BLaER1 treated with 17β-estradiol and CSF1 and Interleukin-3, amounts not matched to agents 10 nM and 100 nM (cell line): ENCODE measurements around the gene CDYL.
A peak's percentile ranks its signal among the peaks of the same experiment; 100 is the strongest.

Experiments used
- H3K27ac ChIP-seq, 11 experiments: shearing (Covaris generic); formaldehyde crosslinking; 2 replicates each; pipeline ENCODE4 v1.8.1; 2022
- H3K27me3 ChIP-seq, 11 experiments: shearing (Covaris generic); formaldehyde crosslinking; 2 replicates each; pipeline ENCODE4 v1.8.1; 2022
- H3K36me3 ChIP-seq, 11 experiments: shearing (Covaris generic); formaldehyde crosslinking; 2 replicates each; pipeline ENCODE4 v1.8.1; 2022
- H3K4me1 ChIP-seq, 10 experiments: shearing (Covaris generic); formaldehyde crosslinking; 2 replicates each; pipeline ENCODE4 v1.8.1; 2022
- H3K4me2 ChIP-seq, 11 experiments: shearing (Covaris generic); formaldehyde crosslinking; 2 replicates each; pipeline ENCODE4 v1.8.1; 2022
- H3K4me3 ChIP-seq, 10 experiments: shearing (Covaris generic); formaldehyde crosslinking; 2 replicates each; pipeline ENCODE4 v1.8.1; 2022
- H3K9ac ChIP-seq, 11 experiments: shearing (Covaris generic); formaldehyde crosslinking; 2 replicates each; pipeline ENCODE4 v1.8.1; 2022
- H3K9me3 ChIP-seq, 11 experiments: shearing (Covaris generic); formaldehyde crosslinking; replicated peaks in 1 of 11; 2 replicates each; pipeline ENCODE4 v1.8.1; 2022
- H4K20me1 ChIP-seq, 11 experiments: shearing (Covaris generic); formaldehyde crosslinking; 2 replicates each; pipeline ENCODE4 v1.8.1; 2022
- Cebpa-rat ChIP-seq, 11 experiments: shearing (Covaris generic); IDR thresholded peaks; 2 replicates each; pipeline ENCODE4 v1.8.1; 2022

The CDYL gene

DNA sequence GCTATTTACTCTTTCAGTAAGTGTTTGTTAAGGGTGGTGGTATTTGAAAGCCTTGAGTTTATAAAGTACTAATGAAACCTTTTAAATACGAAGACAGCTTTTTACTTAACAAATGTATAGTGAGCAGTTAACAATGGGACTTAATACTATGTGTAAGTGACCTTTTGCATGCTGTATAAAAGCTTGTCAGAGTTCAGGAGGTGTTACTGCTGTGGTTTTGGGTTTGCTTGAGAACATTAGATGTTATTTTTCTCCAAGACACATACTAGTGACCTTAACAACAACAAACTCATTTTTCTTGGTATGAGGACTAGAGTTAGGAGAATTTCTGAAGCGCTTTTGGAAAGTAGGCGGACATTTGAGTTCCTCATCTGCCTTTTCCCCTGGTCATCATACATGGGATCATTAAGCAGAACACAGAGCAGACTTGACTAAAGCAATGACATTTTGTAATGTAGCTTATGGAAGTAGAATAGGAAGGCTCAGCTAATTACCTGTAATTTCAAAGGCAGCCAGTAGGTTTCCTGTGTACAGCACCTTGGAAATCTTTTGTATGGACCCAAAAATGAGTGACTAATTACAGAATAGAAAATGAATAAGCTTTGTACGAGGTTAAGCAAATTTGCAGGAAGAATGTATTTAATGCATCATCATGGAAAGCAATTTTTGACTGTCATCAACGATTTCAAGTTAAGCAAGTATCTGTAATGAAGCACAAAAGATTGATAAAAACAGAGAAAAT, 14.1 kb downstream of the CDYL start:
- TF ChIP-seq Cebpa-rat (IDR thresholded peaks at IDR 0.05), result no peak
- Histone ChIP-seq H3K4me1 (peaks cover 19 to 35% (median 21%) of the 10 kb centered on the region in 10 experiments), H3K27ac (no peak overlapping the region), H3K4me3 (no peak overlapping the region), H3K9me3 (peaks cover 25 to 65% (median 57%) of the 10 kb centered on the region in 11 experiments; a peak in 21 of 22 replicates), H4K20me1 (peaks cover 52 to 92% (median 79%) of the 10 kb centered on the region in 11 experiments), H3K4me2 (peak overlapping the region in 1 of 11 experiments; percentile 71; a peak in 1 of 22 replicates), H3K27me3 (no peaks in the 10 kb centered on the region), H3K36me3 (peaks cover 5 to 50% (median 40%) of the 10 kb centered on the region in 11 experiments; a peak in 18 of 22 replicates), H3K9ac (no peak overlapping the region)

DNA sequence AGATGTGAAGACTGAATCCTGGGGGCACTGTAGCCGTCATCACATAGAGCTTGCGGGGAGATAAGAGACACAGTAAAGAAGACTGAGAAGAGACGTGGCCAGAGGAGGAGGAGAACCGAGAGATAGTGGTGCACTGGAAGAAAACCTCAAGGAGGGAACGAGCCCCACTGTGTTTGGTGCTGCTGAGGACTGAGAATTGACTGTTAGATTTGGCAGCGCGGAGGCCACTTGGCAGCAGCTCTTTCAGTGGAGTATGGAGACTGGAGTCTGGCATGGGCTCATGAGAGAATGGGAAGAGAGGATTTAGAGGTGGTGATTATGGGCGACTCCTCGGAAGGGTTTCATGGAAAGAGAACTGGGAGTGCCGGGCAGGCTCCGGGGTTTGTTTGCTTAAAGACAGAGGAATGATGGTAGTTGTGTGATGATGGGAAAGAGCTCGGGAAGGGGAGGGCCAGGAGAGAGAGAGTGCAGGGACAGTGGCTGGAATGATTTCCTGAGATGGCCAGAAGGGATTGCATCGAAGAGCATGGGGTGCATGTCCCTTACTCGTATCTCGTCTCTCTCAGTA, 18.0 kb downstream of the CDYL start:
- no peak overlapping the region for H3K9ac ChIP-seq
- no peak overlapping the region for H3K4me2 ChIP-seq
- H3K36me3 ChIP-seq, result peaks cover 10 to 50% (median 41%) of the 10 kb centered on the region in 11 experiments; a peak in 19 of 22 replicates
- no peak overlapping the region for H3K27ac ChIP-seq
- H3K4me3 ChIP-seq, result no peak overlapping the region
- peaks cover 3 to 14% (median 6%) of the 10 kb centered on the region in 10 experiments; a peak in 18 of 20 replicates for H3K4me1 ChIP-seq
- H3K9me3 ChIP-seq, result peaks cover 33 to 88% (median 81%) of the 10 kb centered on the region in 11 experiments; a peak in 21 of 22 replicates
- H3K27me3 ChIP-seq, result no peaks in the 10 kb centered on the region
- no peak for TF ChIP-seq Cebpa-rat (IDR thresholded peaks at IDR 0.05)
- H4K20me1 ChIP-seq, result peaks cover 13 to 91% (median 48%) of the 10 kb centered on the region in 11 experiments; a peak in 21 of 22 replicates

DNA sequence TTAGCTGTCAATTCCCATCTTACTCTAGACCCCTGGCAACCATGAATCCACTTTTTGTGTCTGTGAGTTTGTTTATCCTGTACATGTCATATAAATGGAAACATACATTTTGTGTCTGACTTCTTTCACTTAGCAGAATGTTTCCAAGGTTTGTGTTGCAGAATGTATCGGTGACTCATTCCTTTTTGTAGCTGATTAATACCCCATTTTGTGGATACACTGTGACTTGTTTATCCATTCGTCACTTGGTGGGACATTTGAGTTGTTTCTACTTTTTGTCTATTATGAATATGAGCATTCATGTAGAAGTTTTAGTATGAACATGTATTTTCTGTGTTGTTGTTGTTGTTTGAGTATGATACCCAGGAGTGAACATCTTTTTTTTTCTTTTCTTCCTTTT, 21.4 kb downstream of the CDYL start:
- H3K9me3 ChIP-seq, result peaks cover 33 to 84% (median 72%) of the 10 kb centered on the region in 11 experiments
- H3K27ac ChIP-seq, result no peak overlapping the region
- TF ChIP-seq Cebpa-rat (IDR thresholded peaks at IDR 0.05), result no peak
- H3K9ac ChIP-seq, result no peak overlapping the region
- peaks cover 21 to 26% (median 23%) of the 10 kb centered on the region in 10 experiments for H3K4me1 ChIP-seq
- H3K27me3 ChIP-seq, result no peaks in the 10 kb centered on the region
- H3K36me3 ChIP-seq, result peaks cover 10 to 43% (median 32%) of the 10 kb centered on the region in 11 experiments; a peak in 19 of 22 replicates
- no peak overlapping the region for H3K4me3 ChIP-seq
- peaks cover 16 to 96% (median 52%) of the 10 kb centered on the region in 11 experiments for H4K20me1 ChIP-seq
- H3K4me2 ChIP-seq, result no peak overlapping the region

DNA sequence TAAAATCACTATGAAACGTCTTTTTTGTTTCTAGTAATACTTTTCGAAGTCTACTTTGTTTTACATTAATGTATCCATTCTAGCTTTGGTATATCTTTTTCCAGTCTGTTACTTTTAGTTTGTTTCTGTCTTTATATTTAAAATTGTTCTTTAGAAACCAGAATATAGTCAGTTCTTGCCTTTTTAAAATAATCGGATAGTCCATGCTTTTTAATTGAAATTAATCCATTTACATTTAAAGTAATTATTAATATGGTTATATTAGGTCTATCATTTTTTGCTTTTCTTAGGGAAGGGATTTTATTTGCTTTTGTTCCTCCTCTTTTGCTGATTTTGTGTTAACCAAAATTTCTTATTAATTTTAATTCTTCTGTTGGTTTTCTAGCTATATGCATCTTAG, 23.7 kb downstream of the CDYL start:
- no peak for TF ChIP-seq Cebpa-rat (IDR thresholded peaks at IDR 0.05)
- no peak overlapping the region for H3K9ac ChIP-seq
- H4K20me1 ChIP-seq, result peaks cover 38 to 97% (median 56%) of the 10 kb centered on the region in 11 experiments

DNA sequence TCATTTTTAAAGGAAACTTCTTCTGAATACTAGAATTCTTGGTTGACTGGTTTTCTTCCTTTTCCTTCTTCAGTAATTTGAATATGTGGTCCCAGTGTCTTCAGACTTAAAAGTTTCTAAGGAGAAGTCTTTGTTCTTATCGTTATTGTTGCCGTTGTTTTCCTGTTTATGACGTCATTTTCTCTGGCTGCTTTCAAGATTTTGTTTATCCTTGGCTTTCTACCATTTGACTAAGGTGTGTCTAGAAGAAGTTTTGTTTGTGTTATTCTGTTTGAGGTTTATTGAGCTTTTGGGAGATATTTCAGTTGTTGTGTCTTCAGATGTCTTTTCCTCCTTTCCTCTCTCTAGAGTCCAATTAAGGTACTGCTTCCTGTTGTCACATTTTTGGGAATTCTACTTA, 24.5 kb downstream of the CDYL start:
- Histone ChIP-seq H3K27ac (peak overlapping the region in 3 of 11 experiments; percentile 2 to 13 (median 12); a peak in 2 of 22 replicates), H3K4me2 (peak overlapping the region; percentile 66 to 84 (median 78); a peak in 18 of 22 replicates), H3K36me3 (peaks cover 0 to 31% (median 21%) of the 10 kb centered on the region in 11 experiments; a peak in 18 of 22 replicates), H3K4me3 (peak overlapping the region in 2 of 10 experiments; percentile 19 to 26; a peak in 1 of 20 replicates), H3K9me3 (peaks cover 11 to 57% (median 51%) of the 10 kb centered on the region in 11 experiments), H3K27me3 (no peaks in the 10 kb centered on the region), H4K20me1 (peaks cover 46 to 97% (median 56%) of the 10 kb centered on the region in 11 experiments), H3K4me1 (peaks cover 39 to 49% (median 45%) of the 10 kb centered on the region in 10 experiments), H3K9ac (no peak overlapping the region)
- TF ChIP-seq Cebpa-rat (IDR thresholded peaks at IDR 0.05), result no peak

More for the DNA sequence above, 23.7 kb downstream of the CDYL start:
- peaks cover 0 to 26% (median 19%) of the 10 kb centered on the region in 11 experiments; a peak in 15 of 22 replicates for H3K36me3 ChIP-seq
- H3K4me1 ChIP-seq, result peaks cover 38 to 45% (median 41%) of the 10 kb centered on the region in 10 experiments
- H3K4me3 ChIP-seq, result no peak overlapping the region
- H3K27me3 ChIP-seq, result no peaks in the 10 kb centered on the region
- H3K9me3 ChIP-seq, result peaks cover 13 to 60% (median 53%) of the 10 kb centered on the region in 11 experiments
- no peak overlapping the region; a peak in 1 of 22 replicates for H3K4me2 ChIP-seq
- H3K27ac ChIP-seq, result no peak overlapping the region

DNA sequence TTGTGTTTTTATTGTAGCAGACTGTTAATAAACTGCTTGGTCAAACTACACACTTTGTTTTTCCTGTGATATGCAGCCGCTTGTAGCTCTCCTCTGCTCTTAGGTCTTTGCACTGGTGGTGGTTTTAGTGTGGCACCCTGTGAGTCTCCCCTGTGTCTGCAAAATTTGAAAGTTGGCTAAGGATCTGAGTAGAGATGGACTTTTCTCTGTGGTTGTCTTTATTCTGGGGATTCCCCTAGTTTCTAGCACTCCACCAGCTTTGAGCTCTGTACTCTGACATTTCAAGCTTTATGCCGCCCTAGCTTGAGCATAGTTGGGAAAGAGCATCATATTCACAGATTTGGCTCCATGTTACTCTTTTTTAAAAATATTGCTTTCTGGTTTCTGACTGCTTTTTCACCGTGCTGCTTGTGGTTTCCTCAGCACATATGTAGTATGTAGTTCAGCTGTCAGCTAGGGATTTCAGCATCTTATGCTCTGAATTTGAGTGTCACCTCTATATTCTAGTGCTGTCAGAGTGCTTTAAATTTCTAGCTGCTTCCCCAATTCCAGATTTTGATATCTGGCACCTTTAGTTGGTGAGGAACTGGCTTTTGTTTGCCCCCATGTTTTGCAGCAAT, 25.4 kb downstream of the CDYL start:
- Histone ChIP-seq H3K36me3 (peaks cover 0 to 40% (median 26%) of the 10 kb centered on the region in 11 experiments; a peak in 20 of 22 replicates), H3K4me2 (peak overlapping the region; percentile 66 to 84 (median 78)), H3K9ac (peak overlapping the region in 3 of 11 experiments; percentile 4 to 20 (median 14); a peak in 2 of 22 replicates), H3K27ac (peak overlapping the region in 1 of 11 experiments; percentile 5; a peak in 1 of 22 replicates), H3K4me1 (peaks cover 39 to 57% (median 52%) of the 10 kb centered on the region in 10 experiments), H3K9me3 (peaks cover 7 to 58% (median 51%) of the 10 kb centered on the region in 11 experiments), H3K4me3 (no peak overlapping the region; a peak in 1 of 20 replicates), H3K27me3 (no peaks in the 10 kb centered on the region), H4K20me1 (peaks cover 55 to 98% (median 63%) of the 10 kb centered on the region in 11 experiments)
- TF ChIP-seq Cebpa-rat (IDR thresholded peaks at IDR 0.05), result no peak

DNA sequence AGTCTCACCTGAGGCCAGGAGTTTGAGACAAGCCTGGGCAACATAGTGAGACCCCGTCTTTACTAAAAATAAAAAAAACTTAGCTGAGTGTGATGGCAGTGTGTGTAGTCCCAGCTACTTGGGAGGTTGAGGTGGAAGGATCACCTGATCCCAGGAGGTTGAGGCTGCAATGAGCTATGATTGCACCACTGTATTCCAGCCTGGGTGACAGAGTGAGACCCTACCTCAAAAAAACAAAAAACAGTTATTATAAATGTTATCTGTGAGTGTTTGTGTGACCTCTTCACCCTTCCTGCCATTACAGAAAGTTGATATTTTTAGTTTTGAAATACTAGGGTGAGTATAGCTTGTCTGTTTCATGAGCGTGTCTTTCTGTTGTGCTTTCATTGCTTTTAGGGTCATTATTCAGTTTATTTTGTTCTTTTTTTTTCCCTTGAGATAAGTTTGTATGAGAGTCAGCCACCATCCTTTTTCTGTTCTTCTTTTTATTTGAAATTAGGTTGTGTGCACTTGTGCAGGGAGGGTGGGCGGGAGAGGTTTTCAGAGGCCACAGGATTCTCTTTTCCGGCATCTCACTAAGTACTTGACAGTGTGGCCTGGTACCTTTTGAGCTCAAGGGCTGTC, 26.2 kb downstream of the CDYL start:
- Histone ChIP-seq H3K4me2 (peak overlapping the region; percentile 66 to 84 (median 79)), H3K27ac (no peak overlapping the region), H3K4me1 (peaks cover 39 to 57% (median 52%) of the 10 kb centered on the region in 10 experiments), H3K9me3 (peaks cover 7 to 59% (median 52%) of the 10 kb centered on the region in 11 experiments), H3K9ac (peak overlapping the region in 2 of 11 experiments; percentile 20 to 25; a peak in 4 of 22 replicates), H3K36me3 (peaks cover 0 to 45% (median 34%) of the 10 kb centered on the region in 11 experiments; a peak in 21 of 22 replicates), H3K4me3 (no peak overlapping the region; a peak in 1 of 20 replicates), H4K20me1 (peaks cover 60 to 98% (median 69%) of the 10 kb centered on the region in 11 experiments), H3K27me3 (no peaks in the 10 kb centered on the region)
- no peak for TF ChIP-seq Cebpa-rat (IDR thresholded peaks at IDR 0.05)

DNA sequence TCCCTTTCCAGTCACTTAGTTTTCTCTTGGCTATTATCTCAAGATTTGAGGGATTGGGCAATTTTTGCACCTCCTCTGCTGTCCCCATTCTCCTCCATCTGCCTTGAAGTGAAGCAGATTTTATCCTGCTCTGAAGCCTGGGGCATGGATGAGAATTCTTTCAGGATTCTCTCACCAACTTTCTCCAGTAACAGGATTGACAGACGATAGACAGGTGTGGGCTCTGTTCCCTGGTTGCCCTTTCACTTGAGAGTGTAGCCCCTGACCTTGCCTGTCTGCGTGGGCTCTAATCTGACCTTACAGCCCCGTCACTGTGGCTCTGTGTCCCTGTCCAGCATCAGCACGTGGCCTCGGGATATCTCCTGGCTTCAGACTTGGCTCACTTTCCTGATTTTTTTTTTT, 27.1 kb downstream of the CDYL start:
- peak overlapping the region in 1 of 11 experiments; percentile 25; a peak in 1 of 22 replicates for H3K9ac ChIP-seq
- H3K27ac ChIP-seq, result no peak overlapping the region
- H3K4me1 ChIP-seq, result peaks cover 39 to 57% (median 52%) of the 10 kb centered on the region in 10 experiments
- H3K27me3 ChIP-seq, result no peaks in the 10 kb centered on the region
- peak overlapping the region; percentile 65 to 84 (median 79) for H3K4me2 ChIP-seq
- H3K9me3 ChIP-seq, result peaks cover 14 to 59% (median 52%) of the 10 kb centered on the region in 11 experiments
- H4K20me1 ChIP-seq, result peaks cover 60 to 98% (median 66%) of the 10 kb centered on the region in 11 experiments
- H3K36me3 ChIP-seq, result peaks cover 0 to 45% (median 38%) of the 10 kb centered on the region in 11 experiments; a peak in 21 of 22 replicates
- H3K4me3 ChIP-seq, result no peak overlapping the region
- TF ChIP-seq Cebpa-rat (IDR thresholded peaks at IDR 0.05), result no peak
